ENCODE measurements around the gene PPIB.

GRCh38 chr15:64193971-64194370, 31.1 kb upstream of the PPIB start:
- TF ChIP-seq POLR2AphosphoS5 (IDR thresholded peaks at IDR 0.05; ENCODE audit: low read depth, low read length) (no peak), POU2F2 (IDR thresholded peaks at IDR 0.05; ENCODE audit: low read depth, low read length) (no peak)

All from GM12891 (cell line).